ENCODE measurements around the gene MC3R.

The MC3R gene

GRCh38 chr20:56234110-56234509 is 14.4 kb upstream of the MC3R start:
- Histone ChIP-seq H3K27ac (ENCODE audit: extremely low read depth, low read depth, low read length) (no peak overlapping the region), H3K4me3 (ENCODE audit: low read depth, low read length) (no peak overlapping the region), H3K36me3 (ENCODE audit: control insufficient read depth in 2 of 2, insufficient read depth in 1 of 2, low read length in 2 of 2) (no peaks in the 10 kb centered on the region), H3K4me1 (ENCODE audit: control insufficient read depth, insufficient read depth, low read length) (no peaks in the 10 kb centered on the region), H3K9me3 (ENCODE audit: control insufficient read depth, insufficient read depth, low read depth, low read length) (no peaks in the 10 kb centered on the region)
- ChIA-PET CTCF (interaction anchor here (0.6 kb wide), 1 partner anchor 814 kb away, joined by 3 read pairs; no protein-coding TSS in a partner anchor), POLR2A (no interaction called here)
- TF ChIP-seq ATF2 (tag by site-specific recombination; IDR thresholded peaks at IDR 0.05; ENCODE audit: low read depth): no peak
- TF ChIP-seq ZNF621 (tag by site-specific recombination; IDR thresholded peaks at IDR 0.05): no peak
- no peak for TF ChIP-seq ZNF423 (tag by site-specific recombination; IDR thresholded peaks at IDR 0.05)
- no peak for TF ChIP-seq ZNF777 (tag by site-specific recombination; IDR thresholded peaks at IDR 0.05; ENCODE audit: borderline replicate concordance)
- TF ChIP-seq ZBTB26 (tag by site-specific recombination; optimal IDR thresholded peaks at IDR 0.05): no peak
- TF ChIP-seq ZNF510 (tag by site-specific recombination; IDR thresholded peaks at IDR 0.05; ENCODE audit: insufficient replicate concordance): no peak
- no peak for TF ChIP-seq ZNF843 (tag by site-specific recombination; IDR thresholded peaks at IDR 0.05)
- TF ChIP-seq ZNF404 (tag by site-specific recombination; IDR thresholded peaks at IDR 0.05): no peak

- POLR2A ChIA-PET: no interaction called here
- H3K4me1 ChIP-seq (ENCODE audit: control insufficient read depth, insufficient read depth, low read length): no peaks in the 10 kb centered on the region
- TF ChIP-seq ZXDB (tag by site-specific recombination; IDR thresholded peaks at IDR 0.05): no peak
- TF ChIP-seq BCL11B (tag by site-specific recombination; IDR thresholded peaks at IDR 0.05; ENCODE audit: low read depth): no peak
- TF ChIP-seq IKZF3 (tag by site-specific recombination; IDR thresholded peaks at IDR 0.05): no peak
Observed at GRCh38 chr20:56237335-56237734, 11.2 kb upstream of the MC3R start.

GRCh38 chr20:56244259-56244658 is 4.3 kb upstream of the MC3R start:
- Histone ChIP-seq H3K36me3 (ENCODE audit: control insufficient read depth in 2 of 2, insufficient read depth in 1 of 2, low read length in 2 of 2) (no peaks in the 10 kb centered on the region), H3K27ac (ENCODE audit: extremely low read depth, low read depth, low read length) (no peak overlapping the region), H3K9me3 (ENCODE audit: control insufficient read depth, insufficient read depth, low read depth, low read length) (no peaks in the 10 kb centered on the region), H3K4me3 (ENCODE audit: low read depth, low read length) (no peak overlapping the region), H3K4me1 (ENCODE audit: control insufficient read depth, insufficient read depth, low read length) (no peaks in the 10 kb centered on the region)
- no peak for TF ChIP-seq ZNF560 (tag by site-specific recombination; IDR thresholded peaks at IDR 0.05; ENCODE audit: borderline replicate concordance)
- peak; percentile 79 for TF ChIP-seq REST (tag by site-specific recombination; IDR thresholded peaks at IDR 0.05)
- ChIA-PET POLR2A (no interaction called here), CTCF (interaction anchor here (1.1 to 2.2 kb wide), 2 partner anchors 9 to 99 kb away, joined by 3 to 14 read pairs; no protein-coding TSS in a partner anchor)

More at GRCh38 chr20:56237335-56237734, 11.2 kb upstream of the MC3R start:
- Histone ChIP-seq H3K4me3 (ENCODE audit: low read depth, low read length) (no peak overlapping the region), H3K36me3 (ENCODE audit: control insufficient read depth in 2 of 2, insufficient read depth in 1 of 2, low read length in 2 of 2) (no peaks in the 10 kb centered on the region), H3K9me3 (ENCODE audit: control insufficient read depth, insufficient read depth, low read depth, low read length) (no peaks in the 10 kb centered on the region), H3K27ac (ENCODE audit: extremely low read depth, low read depth, low read length) (no peak overlapping the region)
- CTCF ChIA-PET: no interaction called here
